ENCODE measurements around the gene DENND10.

- TF ChIP-seq, protein P1, sequence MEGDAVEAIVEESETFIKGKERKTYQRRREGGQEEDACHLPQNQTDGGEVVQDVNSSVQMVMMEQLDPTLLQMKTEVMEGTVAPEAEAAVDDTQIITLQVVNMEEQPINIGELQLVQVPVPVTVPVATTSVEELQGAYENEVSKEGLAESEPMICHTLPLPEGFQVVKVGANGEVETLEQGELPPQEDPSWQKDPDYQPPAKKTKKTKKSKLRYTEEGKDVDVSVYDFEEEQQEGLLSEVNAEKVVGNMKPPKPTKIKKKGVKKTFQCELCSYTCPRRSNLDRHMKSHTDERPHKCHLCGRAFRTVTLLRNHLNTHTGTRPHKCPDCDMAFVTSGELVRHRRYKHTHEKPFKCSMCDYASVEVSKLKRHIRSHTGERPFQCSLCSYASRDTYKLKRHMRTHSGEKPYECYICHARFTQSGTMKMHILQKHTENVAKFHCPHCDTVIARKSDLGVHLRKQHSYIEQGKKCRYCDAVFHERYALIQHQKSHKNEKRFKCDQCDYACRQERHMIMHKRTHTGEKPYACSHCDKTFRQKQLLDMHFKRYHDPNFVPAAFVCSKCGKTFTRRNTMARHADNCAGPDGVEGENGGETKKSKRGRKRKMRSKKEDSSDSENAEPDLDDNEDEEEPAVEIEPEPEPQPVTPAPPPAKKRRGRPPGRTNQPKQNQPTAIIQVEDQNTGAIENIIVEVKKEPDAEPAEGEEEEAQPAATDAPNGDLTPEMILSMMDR (IDR thresholded peaks at IDR 0.05; ENCODE audit: low read depth, low read length): no peak
- TF ChIP-seq EZH2phosphoT487 (IDR thresholded peaks at IDR 0.05; ENCODE audit: low read depth): no peak
These were observed 36.8 kb downstream of the DENND10 start for GRCh38 chr10:119140603-119141245.
